Peyer's patch (tissue), 4 donors: ENCODE data around the gene KMT5C.

ENCODE experiments used
- POLR2A ChIP-seq, 2 donors: fragments of 450-650 bp; IDR thresholded peaks; one replicate each; pipeline ENCODE4 v1.5.1; 2017; ENCODE audit warnings: antibody characterized with exemption in 2 of 2, mild to moderate bottlenecking in 2 of 2, moderate library complexity in 2 of 2
- TF ChIP-seq, protein P1 (sequence below), 6 experiments: fragments of 450-650 bp in 4 of 6; fragments of 200-600 bp in 2 of 6; sonication (generic) in 1 of 6; IDR thresholded peaks; one replicate each; pipeline ENCODE4 v1.5.1; 2017 to 2019; ENCODE audit warnings: antibody characterized with exemption in 6 of 6, mild to moderate bottlenecking in 3 of 6, moderate library complexity in 1 of 6

DNA sequence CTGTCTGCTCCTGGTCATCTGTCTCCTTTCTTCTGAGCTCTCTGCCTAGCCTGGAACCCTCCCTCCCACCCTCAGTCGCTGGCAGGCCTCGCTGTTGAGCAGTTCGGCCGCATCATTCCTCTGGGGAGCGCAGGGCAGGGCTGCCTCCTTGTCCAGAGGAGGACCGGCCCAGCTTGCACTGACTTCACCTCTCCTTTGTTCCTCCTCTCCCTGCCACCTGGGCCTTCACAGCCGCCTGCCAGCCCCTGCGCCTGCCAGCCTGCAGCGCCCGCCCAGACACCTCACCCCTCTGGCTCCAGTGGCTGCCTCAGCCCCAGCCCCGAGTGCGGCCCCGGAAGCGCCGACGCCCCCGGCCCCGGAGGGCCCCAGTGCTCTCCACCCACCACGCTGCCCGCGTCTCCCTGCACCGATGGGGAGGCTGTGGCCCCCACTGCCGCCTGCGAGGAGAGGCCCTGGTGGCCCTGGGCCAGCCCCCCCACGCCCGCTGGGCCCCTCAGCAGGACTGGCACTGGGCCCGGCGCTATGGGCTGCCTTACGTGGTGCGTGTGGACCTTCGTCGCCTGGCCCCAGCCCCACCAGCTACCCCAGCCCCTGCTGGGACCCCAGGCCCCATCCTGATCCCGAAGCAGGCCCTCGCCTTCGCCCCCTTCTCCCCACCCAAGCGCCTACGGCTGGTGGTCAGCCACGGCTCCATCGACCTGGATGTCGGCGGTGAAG lies 7.2 kb downstream of the KMT5C start:
- TF ChIP-seq, protein P1, sequence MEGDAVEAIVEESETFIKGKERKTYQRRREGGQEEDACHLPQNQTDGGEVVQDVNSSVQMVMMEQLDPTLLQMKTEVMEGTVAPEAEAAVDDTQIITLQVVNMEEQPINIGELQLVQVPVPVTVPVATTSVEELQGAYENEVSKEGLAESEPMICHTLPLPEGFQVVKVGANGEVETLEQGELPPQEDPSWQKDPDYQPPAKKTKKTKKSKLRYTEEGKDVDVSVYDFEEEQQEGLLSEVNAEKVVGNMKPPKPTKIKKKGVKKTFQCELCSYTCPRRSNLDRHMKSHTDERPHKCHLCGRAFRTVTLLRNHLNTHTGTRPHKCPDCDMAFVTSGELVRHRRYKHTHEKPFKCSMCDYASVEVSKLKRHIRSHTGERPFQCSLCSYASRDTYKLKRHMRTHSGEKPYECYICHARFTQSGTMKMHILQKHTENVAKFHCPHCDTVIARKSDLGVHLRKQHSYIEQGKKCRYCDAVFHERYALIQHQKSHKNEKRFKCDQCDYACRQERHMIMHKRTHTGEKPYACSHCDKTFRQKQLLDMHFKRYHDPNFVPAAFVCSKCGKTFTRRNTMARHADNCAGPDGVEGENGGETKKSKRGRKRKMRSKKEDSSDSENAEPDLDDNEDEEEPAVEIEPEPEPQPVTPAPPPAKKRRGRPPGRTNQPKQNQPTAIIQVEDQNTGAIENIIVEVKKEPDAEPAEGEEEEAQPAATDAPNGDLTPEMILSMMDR (IDR thresholded peaks at IDR 0.05) = no peak
- no peak for TF ChIP-seq POLR2A (IDR thresholded peaks at IDR 0.05)
